RWPE2 (cell line): Measurements from ENCODE around the gene PARD6G.

Experiments used
- ATAC-seq: fragments of 200-7000 bp; cut with Tn5 transposase; 3 replicates; pipeline ENCODE4 v1.9.1; 2021; ENCODE audit warnings: low read depth
- DNase-seq: peaks from one replicate; pipeline ENCODE4 v3.0.0-alpha.2; 2020; ENCODE audit warnings: low spot score
- H3K27ac ChIP-seq: fragments of 450-650 bp; 2 replicates; pipeline ENCODE4 v1.5.1; 2017; ENCODE audit warnings: mild to moderate bottlenecking; ENCODE audit not compliant: poor library complexity, severe bottlenecking
- H3K27me3 ChIP-seq: fragments of 250-450 bp; sonication (Bioruptor Pico); 2 replicates; pipeline ENCODE4 v1.5.1; 2021; ENCODE audit warnings: mild to moderate bottlenecking, moderate library complexity; ENCODE audit not compliant: insufficient read depth, poor library complexity, severe bottlenecking
- H3K36me3 ChIP-seq: fragments of 250-450 bp; sonication (Bioruptor Pico); 2 replicates; pipeline ENCODE4 v1.5.1; 2020; ENCODE audit warnings: low read depth, mild to moderate bottlenecking, moderate library complexity
- H3K4me1 ChIP-seq: fragments of 250-450 bp; sonication (Bioruptor Pico); 2 replicates; pipeline ENCODE4 v1.5.1; 2021; ENCODE audit warnings: mild to moderate bottlenecking, moderate library complexity; ENCODE audit not compliant: insufficient read depth, poor library complexity, severe bottlenecking
- H3K4me3 ChIP-seq: fragments of 250-450 bp; sonication (Bioruptor Pico); 2 replicates; pipeline ENCODE4 v1.5.1; 2021; ENCODE audit warnings: mild to moderate bottlenecking, moderate library complexity; ENCODE audit not compliant: severe bottlenecking
- H3K9me3 ChIP-seq: fragments of 250-450 bp; sonication (Bioruptor Pico); 2 replicates; pipeline ENCODE4 v1.5.1; 2021; ENCODE audit warnings: mild to moderate bottlenecking, moderate library complexity; ENCODE audit not compliant: severe bottlenecking
- CTCF ChIP-seq: fragments of 450-650 bp; IDR thresholded peaks from one replicate; pipeline ENCODE4 v1.5.1; 2017; ENCODE audit warnings: mild to moderate bottlenecking, moderate library complexity; ENCODE audit not compliant: poor library complexity, severe bottlenecking

PARD6G gene

GRCh38 chr18:80192653-80193385 lies 54.5 kb downstream of the PARD6G start:
- H3K36me3 ChIP-seq = peaks cover 4% of the 10 kb centered on the region; the same call in 1 of the 2 replicates
- no peak for DNase-seq
- no peak for TF ChIP-seq CTCF
- H3K27ac ChIP-seq = no peak overlapping the region
- no peaks in the 10 kb centered on the region for H3K27me3 ChIP-seq
- no peak overlapping the region for H3K4me3 ChIP-seq
- H3K9me3 ChIP-seq = no peaks in the 10 kb centered on the region
- ATAC-seq = no peak
- H3K4me1 ChIP-seq = no peaks in the 10 kb centered on the region

GRCh38 chr18:80191907-80192652 lies 55.2 kb downstream of the PARD6G start:
- Histone ChIP-seq H3K36me3 (peaks cover 4% of the 10 kb centered on the region; the same call in 1 of the 2 replicates), H3K9me3 (no peaks in the 10 kb centered on the region), H3K27me3 (no peaks in the 10 kb centered on the region), H3K4me1 (no peaks in the 10 kb centered on the region), H3K4me3 (no peak overlapping the region), H3K27ac (no peak overlapping the region)
- DNase-seq (no peak), ATAC-seq (no peak)
- TF ChIP-seq CTCF = no peak

GRCh38 chr18:80191264-80191663 lies 56.0 kb downstream of the PARD6G start:
- Histone ChIP-seq H3K4me3 (no peak overlapping the region), H3K9me3 (no peaks in the 10 kb centered on the region), H3K27me3 (no peaks in the 10 kb centered on the region), H3K36me3 (peaks cover 4% of the 10 kb centered on the region; the same call in 1 of the 2 replicates), H3K27ac (no peak overlapping the region), H3K4me1 (no peaks in the 10 kb centered on the region)
- DNase-seq = no peak
- ATAC-seq = no peak
- TF ChIP-seq CTCF = no peak

- Histone ChIP-seq H3K4me1 (no peaks in the 10 kb centered on the region), H3K9me3 (no peaks in the 10 kb centered on the region), H3K27ac (no peak overlapping the region), H3K4me3 (no peak overlapping the region), H3K27me3 (no peaks in the 10 kb centered on the region), H3K36me3 (no peaks in the 10 kb centered on the region)
- no peak for ATAC-seq
- DNase-seq = no peak
- no peak for TF ChIP-seq CTCF
These were observed 57.0 kb downstream of the PARD6G start for GRCh38 chr18:80190311-80190710.

- no peak for ATAC-seq
- Histone ChIP-seq H3K4me3 (no peak overlapping the region), H3K27ac (no peak overlapping the region), H3K9me3 (no peaks in the 10 kb centered on the region), H3K36me3 (no peaks in the 10 kb centered on the region), H3K4me1 (no peaks in the 10 kb centered on the region), H3K27me3 (no peaks in the 10 kb centered on the region)
- no peak for DNase-seq
- TF ChIP-seq CTCF = no peak
These were observed 57.8 kb downstream of the PARD6G start for GRCh38 chr18:80189531-80189865.
